CD14-positive monocyte (primary cell): Measurements from ENCODE around the gene LRRC8C. TPM values are rescaled to one million over a fixed set of nuclear protein-coding genes. Genes with fewer than 3 reads are reported as not detected.

Experiments
- DNase-seq, 3 donors: peaks; one replicate each; pipeline ENCODE4 v3.0.0-alpha.2; 2011 to 2022
- H2AFZ ChIP-seq: 2 replicates; pipeline ENCODE4 v1.6.0; 2012; ENCODE audit warnings: mild to moderate bottlenecking, low read depth, low read length, inconsistent platforms; ENCODE audit not compliant: insufficient read depth, poor library complexity, severe bottlenecking
- H3K27ac ChIP-seq, 2 donors: 1 replicate in 1 of 2; 2 replicates in 1 of 2; pipeline ENCODE4 v1.5.1; 2012 to 2013; ENCODE audit warnings: low read length in 2 of 2, control low read depth in 1 of 2, inconsistent platforms in 1 of 2, low read depth in 1 of 2, mild to moderate bottlenecking in 1 of 2
- H3K27me3 ChIP-seq, 2 donors: one replicate each; pipeline versions ENCODE4 v1.6.0 to v1.6.1; 2011 to 2013; ENCODE audit warnings: low read length in 2 of 2; ENCODE audit not compliant: control insufficient read depth in 2 of 2, insufficient read depth in 2 of 2
- H3K36me3 ChIP-seq, 2 donors: replicated peaks in 1 of 2; 1 replicate in 1 of 2; 2 replicates in 1 of 2; pipeline versions ENCODE4 v1.5.1 to v1.6.1; 2012 to 2013; ENCODE audit warnings: low read length in 2 of 2, control low read depth in 1 of 2, inconsistent platforms in 1 of 2, mild to moderate bottlenecking in 1 of 2; ENCODE audit not compliant: insufficient read depth in 2 of 2, control insufficient read depth in 1 of 2
- H3K4me1 ChIP-seq, 2 donors: 1 replicate in 1 of 2; 2 replicates in 1 of 2; pipeline versions ENCODE4 v1.5.1 to v1.6.1; 2012 to 2013; ENCODE audit warnings: low read length in 2 of 2, control low read depth in 1 of 2, inconsistent platforms in 1 of 2, mild to moderate bottlenecking in 1 of 2, moderate library complexity in 1 of 2; ENCODE audit not compliant: insufficient read depth in 2 of 2, control insufficient read depth in 1 of 2
- H3K4me2 ChIP-seq: replicated peaks from 2 replicates; pipeline ENCODE3; 2012; ENCODE audit warnings: low read length, moderate library complexity, mild to moderate bottlenecking; ENCODE audit not compliant: poor library complexity, severe bottlenecking; ENCODE audit errors: extremely low read depth
- H3K4me3 ChIP-seq, 3 experiments: fragments of 200-600 bp in 1 of 3; sonication (generic) in 1 of 3; replicated peaks in 1 of 3; 1 replicate in 2 of 3; 2 replicates in 1 of 3; pipeline ENCODE4 v1.5.1; 2011 to 2013; ENCODE audit warnings: low read length in 3 of 3, mild to moderate bottlenecking in 3 of 3, control low read depth in 2 of 3, low read depth in 2 of 3, inconsistent platforms in 1 of 3, moderate library complexity in 1 of 3
- H3K79me2 ChIP-seq: 2 replicates; pipeline ENCODE4 v1.6.0; 2012; ENCODE audit warnings: mild to moderate bottlenecking, control low read depth, inconsistent platforms, low read length, moderate library complexity; ENCODE audit not compliant: insufficient read depth
- H3K9ac ChIP-seq: 2 replicates; pipeline ENCODE4 v1.6.0; 2017; ENCODE audit warnings: low read length, mild to moderate bottlenecking; ENCODE audit not compliant: insufficient read depth, poor library complexity, severe bottlenecking
- H3K9me3 ChIP-seq, 2 donors: replicated peaks in 1 of 2; 1 replicate in 1 of 2; 2 replicates in 1 of 2; pipeline versions ENCODE4 v1.5.1 to v1.6.1; 2012 to 2013; ENCODE audit warnings: low read length in 2 of 2, control low read depth in 1 of 2; ENCODE audit not compliant: control insufficient read depth in 1 of 2, insufficient read depth in 1 of 2
- H4K20me1 ChIP-seq: 2 replicates; pipeline ENCODE4 v1.6.0; 2012; ENCODE audit warnings: mild to moderate bottlenecking, low read length, control low read depth, moderate library complexity; ENCODE audit not compliant: insufficient read depth
- H3K27ac Mint-ChIP-seq, 7 donors: one replicate each; pipeline ENCODE4 v1.8.0; 2020; ENCODE audit warnings: mild to moderate bottlenecking in 7 of 7, mixed read lengths in 7 of 7, moderate library complexity in 6 of 7, inconsistent platforms in 2 of 7
- H3K27me3 Mint-ChIP-seq, 3 donors: one replicate each; pipeline ENCODE4 v1.8.0; 2021 to 2022; ENCODE audit warnings: low read depth in 3 of 3, mild to moderate bottlenecking in 3 of 3, mixed read lengths in 3 of 3, moderate library complexity in 3 of 3, inconsistent platforms in 1 of 3
- H3K36me3 Mint-ChIP-seq, 2 donors: one replicate each; pipeline ENCODE4 v1.8.0; 2020; ENCODE audit warnings: mixed read lengths in 2 of 2, inconsistent platforms in 1 of 2, mild to moderate bottlenecking in 1 of 2
- H3K4me1 Mint-ChIP-seq: one replicate; pipeline ENCODE4 v1.8.0; 2020; ENCODE audit warnings: mild to moderate bottlenecking, mixed read lengths
- H3K4me3 Mint-ChIP-seq, 2 donors: one replicate each; pipeline ENCODE4 v1.8.0; 2020; ENCODE audit warnings: mild to moderate bottlenecking in 2 of 2, mixed read lengths in 2 of 2, moderate library complexity in 1 of 2
- H3K9me3 Mint-ChIP-seq, 7 donors: one replicate each; pipeline ENCODE4 v1.8.0; 2020 to 2022; ENCODE audit warnings: mixed read lengths in 7 of 7, mild to moderate bottlenecking in 6 of 7, moderate library complexity in 6 of 7, inconsistent platforms in 2 of 7
- CTCF ChIP-seq: fragments of 200-600 bp; IDR thresholded peaks from one replicate; pipeline ENCODE4 v1.8.0; 2022; ENCODE audit warnings: antibody characterized with exemption, mild to moderate bottlenecking
- WGBS: methylation state at CpG from one replicate; pipeline ENCODE4 v1.1.5; 2013; ENCODE audit warnings: missing lambda C conversion rate; ENCODE audit not compliant: insufficient coverage; 5-methylcytosine and 5-hydroxymethylcytosine counted together
- intact Hi-C, 2 donors: fragments of 100-400 bp; cut with micrococcal nuclease; formaldehyde crosslinking; loops; one replicate each; pipeline versions ENCODE4 v1.15.0 to v1.15.1; 2023
- polyA plus RNA-seq, 3 donors: library from polyadenylated mRNA; depleted of rRNA in 1 of 3; unstranded in 2 of 3; stranded (reverse) in 1 of 3; fragments of 300-500 nt in 2 of 3; fragments of >200 nt in 1 of 3; fragmentation: Illumina TruSeq in 2 of 3; gene quantifications; 1 replicate in 2 of 3; 2 replicates in 1 of 3; pipeline ENCODE4 v1.2.3, GENCODE V29; 2012 to 2021

Gene LRRC8C
- polyA plus RNA-seq, 3 donors, result 13.0 to 18.6 (median 16.3) TPM

GRCh38 chr1:89670711-89671110 is 37.8 kb downstream of the LRRC8C start:
- Mint-ChIP-seq H3K36me3 (peaks cover 3 to 9% of the 10 kb centered on the region in 2 donors), H3K27ac (peak overlapping the region; percentile 89 to 95 (median 92)), H3K27me3 (peaks cover 0 to 2% (median 0%) of the 10 kb centered on the region in 3 donors), H3K9me3 (peaks cover 0 to 3% (median 0%) of the 10 kb centered on the region in 7 donors), H3K4me1 (peaks cover 92% of the 10 kb centered on the region), H3K4me3 (no peak overlapping the region)
- Histone ChIP-seq H3K79me2 (peaks cover 100% of the 10 kb centered on the region), H3K36me3 (no peaks in the 10 kb centered on the region), H3K27me3 (no peaks in the 10 kb centered on the region), H3K4me3 (peak overlapping the region in 1 of 3 experiments; percentile 59), H4K20me1 (peaks cover 90% of the 10 kb centered on the region), H2AFZ (no peak overlapping the region), H3K9ac (no peak overlapping the region), H3K4me2 (peak overlapping the region; percentile 61), H3K4me1 (peaks cover 61 to 70% of the 10 kb centered on the region in 2 donors), H3K27ac (peak overlapping the region; percentile 39 to 76), H3K9me3 (no peaks in the 10 kb centered on the region)
- no peak for TF ChIP-seq CTCF
- intact Hi-C loops, result loop anchor here in 1 of 2 donors (5.0 kb wide), 1 partner anchor 37 kb away; no protein-coding TSS in a partner anchor
- no peak for DNase-seq

- H3K4me1 ChIP-seq, result peaks cover 58 to 63% of the 10 kb centered on the region in 2 donors
- no peaks in the 10 kb centered on the region for H3K36me3 ChIP-seq
- peaks cover 0 to 2% (median 0%) of the 10 kb centered on the region in 3 donors for H3K27me3 Mint-ChIP-seq
- H3K79me2 ChIP-seq, result peaks cover 100% of the 10 kb centered on the region
- H3K4me3 ChIP-seq, result no peak overlapping the region
- peaks cover 3 to 9% of the 10 kb centered on the region in 2 donors for H3K36me3 Mint-ChIP-seq
- intact Hi-C loops, result loop anchor here in 1 of 2 donors (5.0 kb wide), 1 partner anchor 35 kb away; no protein-coding TSS in a partner anchor
- H3K9ac ChIP-seq, result no peak overlapping the region
- peaks cover 89% of the 10 kb centered on the region for H3K4me1 Mint-ChIP-seq
- H2AFZ ChIP-seq, result no peak overlapping the region
- H3K27ac ChIP-seq, result peak overlapping the region in 1 of 2 donors; percentile 76
- peak overlapping the region; percentile 37 to 94 (median 89) for H3K27ac Mint-ChIP-seq
- no peaks in the 10 kb centered on the region for H3K27me3 ChIP-seq
- WGBS, result 93% methylated on average over 2 of the region's 4 CpGs
- peaks cover 90% of the 10 kb centered on the region for H4K20me1 ChIP-seq
- TF ChIP-seq CTCF, result no peak
- H3K9me3 Mint-ChIP-seq, result peaks cover 0 to 3% (median 0%) of the 10 kb centered on the region in 7 donors
- no peak overlapping the region for H3K4me2 ChIP-seq
- H3K4me3 Mint-ChIP-seq, result no peak overlapping the region
- no peaks in the 10 kb centered on the region for H3K9me3 ChIP-seq
- DNase-seq, result peak in 2 of 3 donors; percentile 53 to 66
Measured at GRCh38 chr1:89671775-89672488, 39.0 kb downstream of the LRRC8C start.
